ENCODE measurements around the gene GRIN3B.

Gene GRIN3B

GRCh38 chr19:1007399-1008251, 7.4 kb downstream of the GRIN3B start:
- DNase-seq (no peak), ATAC-seq (no peak)

DNA sequence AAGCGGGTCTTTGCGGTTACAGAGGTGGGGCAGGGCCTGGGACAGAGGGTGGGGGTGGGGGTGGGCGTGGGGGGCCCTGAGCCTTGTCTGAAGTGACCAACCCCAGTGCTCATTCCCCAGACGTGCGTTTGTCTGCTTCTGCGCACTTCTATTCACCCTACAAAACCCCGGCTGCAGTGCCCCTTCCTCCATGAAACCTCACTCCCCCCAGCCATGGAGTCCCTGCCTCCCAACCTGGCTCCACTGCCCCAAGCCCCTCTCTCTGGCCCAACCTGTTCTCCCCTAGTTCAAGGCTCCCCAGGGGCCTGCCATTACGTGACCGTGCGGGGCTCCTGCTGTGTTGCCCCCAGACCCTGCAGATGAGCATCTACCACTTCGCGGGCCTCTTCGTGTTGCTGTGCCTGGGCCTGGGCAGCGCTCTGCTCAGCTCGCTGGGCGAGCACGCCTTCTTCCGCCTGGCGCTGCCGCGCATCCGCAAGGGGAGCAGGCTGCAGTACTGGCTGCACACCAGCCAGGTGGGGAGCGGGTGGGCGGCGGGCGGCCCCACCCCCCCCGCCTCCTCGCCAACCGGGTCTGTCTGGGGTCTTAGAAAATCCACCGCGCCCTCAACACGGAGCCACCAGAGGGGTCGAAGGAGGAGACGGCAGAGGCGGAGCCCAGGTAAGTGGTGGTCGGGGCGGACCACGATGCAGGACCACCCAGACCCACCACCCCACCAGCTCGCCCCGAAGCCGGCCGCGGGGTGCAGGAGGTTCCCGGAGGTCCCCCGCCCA, 8.2 kb downstream of the GRIN3B start:
- no peak for ATAC-seq
- no peak for DNase-seq

- ATAC-seq (no peak), DNase-seq (no peak)
Observed at GRCh38 chr19:1009041-1009980, 9.1 kb downstream of the GRIN3B start.

DNA sequence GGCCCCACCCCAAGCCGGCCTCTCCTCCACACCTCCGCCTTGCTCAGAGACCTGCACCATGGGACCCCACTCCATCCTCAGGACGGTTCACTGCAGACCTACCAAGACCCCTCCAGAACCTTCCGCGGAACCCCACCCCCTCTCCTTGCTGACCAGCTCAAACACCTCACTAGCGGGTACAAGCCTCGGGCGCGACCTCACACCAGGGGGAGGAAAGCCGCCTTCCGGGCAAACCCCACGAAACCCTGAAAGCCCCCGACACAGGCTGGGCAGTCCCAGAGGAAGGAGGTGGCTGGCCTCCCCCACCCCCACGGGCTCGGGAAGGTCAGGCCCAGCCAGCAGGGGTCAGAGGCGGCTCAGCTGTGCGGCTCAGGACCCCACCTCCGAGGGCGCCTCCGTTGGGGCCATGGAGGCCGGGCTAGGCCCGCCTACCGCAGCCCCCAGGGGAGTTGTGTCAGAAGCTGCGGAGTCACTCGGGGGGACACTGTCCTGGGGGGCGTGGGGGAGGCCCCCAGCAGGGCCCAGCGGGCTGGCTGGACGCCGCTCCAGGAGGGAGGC, 9.8 kb downstream of the GRIN3B start:
- ATAC-seq, result no peak

DNA sequence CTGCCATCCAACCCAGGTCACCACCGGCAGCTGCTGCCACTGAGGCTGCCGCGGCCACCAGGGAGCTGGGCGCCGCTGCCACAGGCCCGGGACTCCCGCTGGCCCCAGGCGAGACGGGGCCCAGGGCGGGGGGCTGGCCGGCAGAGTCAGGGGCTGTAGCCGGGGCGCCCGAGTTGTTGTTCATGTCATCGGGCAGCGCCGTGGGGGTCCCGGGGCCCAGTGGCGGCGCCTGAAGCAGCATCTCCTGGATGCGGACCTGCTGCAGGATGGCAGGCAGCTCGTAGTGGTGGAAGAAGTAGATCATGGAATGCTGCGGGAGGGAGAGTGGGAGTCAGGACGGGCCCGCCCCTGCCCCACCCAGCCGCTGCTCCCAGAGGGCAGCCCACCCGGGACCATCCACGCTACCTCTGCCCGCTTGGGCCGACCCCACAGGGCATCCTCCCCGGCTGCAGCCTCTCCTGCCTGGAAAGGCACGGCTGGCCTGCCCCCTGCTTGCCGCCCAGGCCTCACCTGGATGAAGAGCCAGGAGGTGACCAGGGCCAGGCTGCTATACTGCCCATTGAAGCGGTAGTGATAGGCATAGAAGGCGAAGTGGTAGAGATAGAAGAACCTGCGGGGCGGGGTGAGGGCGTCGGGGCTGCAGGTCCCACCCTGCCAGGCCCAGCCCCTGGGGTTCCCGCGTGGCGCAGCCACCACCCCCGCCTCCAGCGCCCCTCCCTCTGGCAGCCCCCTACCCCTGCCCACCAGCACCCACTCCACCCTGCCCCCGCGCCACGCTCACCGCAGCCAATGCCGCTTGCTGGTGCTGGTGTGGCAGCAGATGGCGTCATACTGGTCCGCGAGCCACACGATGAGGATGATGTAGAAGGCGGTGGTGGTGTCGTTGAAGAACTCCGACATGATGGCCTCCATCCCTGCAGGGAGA, 10.6 kb downstream of the GRIN3B start:
- ATAC-seq (no peak), DNase-seq (no peak)

More for the DNA sequence above, 9.8 kb downstream of the GRIN3B start:
- no peak for DNase-seq

DNA sequence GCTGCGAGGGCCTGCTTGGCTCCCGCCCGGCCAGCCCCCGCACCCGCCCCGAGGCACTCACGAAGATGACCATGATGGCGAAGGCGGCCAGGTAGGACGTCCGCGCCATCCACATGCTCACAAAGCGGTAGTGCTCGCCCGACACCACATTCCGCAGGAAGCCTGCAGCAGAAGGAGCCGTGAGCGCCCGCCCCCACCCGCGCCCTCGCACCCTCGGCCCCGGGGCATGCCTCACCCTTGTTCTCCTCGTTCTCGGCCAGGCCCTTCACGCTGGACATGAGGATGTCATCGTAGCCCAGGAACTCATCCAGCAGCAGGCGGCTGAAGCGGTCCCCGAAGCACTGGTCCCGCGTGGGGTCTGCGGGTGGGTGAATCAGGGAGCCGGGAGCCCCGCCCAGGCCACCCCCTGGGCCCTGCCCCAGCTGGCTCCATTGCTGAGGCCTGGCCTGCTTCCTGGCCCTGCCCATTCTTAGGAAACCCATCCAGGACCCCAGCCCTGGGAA, 11.7 kb downstream of the GRIN3B start:
- ATAC-seq (no peak), DNase-seq (no peak)

DNA sequence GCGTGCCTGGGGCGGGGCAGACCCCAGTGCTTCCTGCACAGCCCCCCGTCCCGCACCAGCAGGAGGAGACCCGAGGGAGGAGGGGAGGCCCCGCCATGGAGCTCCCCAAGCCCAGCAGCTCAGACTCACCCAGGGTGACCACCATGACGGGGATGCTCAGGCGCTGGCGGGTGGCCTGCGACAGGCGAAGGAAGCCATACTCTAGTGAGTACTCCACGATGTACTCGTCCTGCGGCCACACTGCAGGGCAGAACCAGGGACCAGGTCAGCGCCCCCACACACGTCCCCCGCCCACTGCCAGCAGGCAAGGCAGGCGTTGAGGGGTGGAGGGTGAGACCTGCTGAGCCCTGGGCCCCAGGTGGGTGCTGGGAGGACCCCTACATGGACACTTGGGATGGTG, 12.1 kb downstream of the GRIN3B start:
- DNase-seq (no peak), ATAC-seq (no peak)

DNA sequence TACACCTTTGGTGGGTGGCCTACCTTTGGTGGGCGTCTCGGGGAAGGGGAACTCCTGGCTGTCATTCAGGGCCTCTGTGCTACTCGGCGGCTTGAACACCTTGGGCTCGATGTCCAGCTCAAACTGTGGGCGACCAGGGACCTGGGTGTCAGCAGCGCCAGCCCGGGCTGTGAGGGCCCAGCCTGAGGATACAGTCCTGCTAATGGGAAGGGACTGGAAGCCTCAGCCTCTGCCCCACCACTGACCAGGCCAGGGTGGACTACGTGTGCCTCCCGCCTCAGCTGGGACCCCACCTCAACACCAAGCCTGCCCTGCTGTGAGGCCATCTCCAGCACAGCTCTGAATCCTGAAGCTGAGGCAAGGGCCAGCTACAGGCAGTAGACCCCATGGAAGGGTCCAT, 13.0 kb downstream of the GRIN3B start:
- ATAC-seq (no peak), DNase-seq (no peak)

DNA sequence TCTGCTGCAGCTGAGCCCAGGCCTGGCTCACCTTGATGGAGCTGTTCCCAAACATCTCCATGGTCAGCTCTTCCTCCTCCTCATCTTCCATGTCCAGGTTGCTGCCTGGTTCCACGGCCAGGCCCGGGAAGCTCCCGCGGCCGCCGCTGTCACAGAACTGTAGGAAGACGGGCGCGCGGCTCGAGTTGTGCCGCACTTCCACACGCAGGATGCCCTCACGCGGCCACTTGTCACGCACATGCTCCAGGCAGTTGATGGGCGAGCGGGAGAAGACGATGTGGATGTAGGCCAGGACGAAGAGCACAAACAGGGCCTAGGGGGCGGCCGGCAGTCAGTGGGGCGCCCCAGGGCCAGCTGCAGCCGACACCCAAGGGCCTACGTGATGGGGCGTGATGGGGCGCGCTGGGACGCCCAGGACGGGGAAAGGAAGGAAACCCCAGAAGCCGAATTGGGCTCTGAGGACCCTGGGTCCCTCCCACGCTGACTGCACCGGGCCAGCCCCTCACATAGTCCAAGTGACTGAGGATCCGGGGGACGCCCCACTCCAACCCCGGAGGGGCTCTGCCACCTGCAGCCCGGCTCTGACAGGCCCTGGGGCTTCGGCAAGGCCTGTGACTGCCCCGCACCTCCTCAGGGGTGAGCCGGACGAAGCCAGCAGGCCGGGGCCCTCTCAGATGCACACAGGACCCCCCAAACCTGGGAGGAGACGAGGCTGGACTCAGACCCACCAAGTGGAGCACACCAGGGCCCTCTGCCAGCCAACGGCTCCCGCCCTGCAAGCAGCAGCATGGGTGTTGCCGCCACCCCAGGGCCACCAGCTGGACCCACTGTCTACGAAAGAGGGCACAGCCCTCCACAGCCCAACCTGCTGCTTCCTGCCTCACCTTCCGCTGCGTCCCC, 14.2 kb downstream of the GRIN3B start:
- no peak for DNase-seq
- ATAC-seq, result no peak

DNA sequence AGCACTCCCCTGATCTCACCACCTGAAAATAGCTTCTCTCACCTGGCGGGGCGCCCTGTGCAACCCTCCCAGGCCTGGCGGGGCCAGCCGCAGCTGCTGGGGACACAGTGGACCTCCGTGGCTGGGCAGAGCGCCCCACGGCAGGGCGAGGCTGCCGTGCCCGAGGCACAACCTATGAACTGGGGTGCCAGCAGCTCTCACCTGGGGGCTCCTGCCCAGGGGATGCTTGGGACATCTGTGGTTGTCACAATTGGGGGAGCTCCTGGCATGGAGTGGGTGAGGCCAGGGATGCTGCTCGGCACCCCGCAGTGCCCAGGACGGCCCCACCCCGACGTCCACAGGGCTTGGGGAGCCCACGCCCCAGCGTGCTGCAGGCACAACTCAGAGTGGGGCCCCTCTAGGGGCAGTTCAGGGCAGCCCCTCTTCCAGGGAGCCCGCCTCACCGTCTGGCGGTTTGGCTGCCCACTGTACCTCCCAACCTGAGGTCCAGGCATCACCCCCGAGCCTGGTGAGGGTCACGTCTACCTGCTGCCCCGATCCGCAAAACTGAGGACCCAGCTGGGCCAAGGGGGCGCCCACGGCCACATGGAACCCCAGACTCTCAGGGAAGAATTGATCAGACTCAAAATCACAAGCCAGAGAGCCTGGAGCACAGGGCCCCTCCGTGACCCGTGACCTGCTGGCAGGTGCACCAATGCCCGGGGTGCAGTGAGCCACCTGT, 15.0 kb downstream of the GRIN3B start:
- no peak for DNase-seq

DNA sequence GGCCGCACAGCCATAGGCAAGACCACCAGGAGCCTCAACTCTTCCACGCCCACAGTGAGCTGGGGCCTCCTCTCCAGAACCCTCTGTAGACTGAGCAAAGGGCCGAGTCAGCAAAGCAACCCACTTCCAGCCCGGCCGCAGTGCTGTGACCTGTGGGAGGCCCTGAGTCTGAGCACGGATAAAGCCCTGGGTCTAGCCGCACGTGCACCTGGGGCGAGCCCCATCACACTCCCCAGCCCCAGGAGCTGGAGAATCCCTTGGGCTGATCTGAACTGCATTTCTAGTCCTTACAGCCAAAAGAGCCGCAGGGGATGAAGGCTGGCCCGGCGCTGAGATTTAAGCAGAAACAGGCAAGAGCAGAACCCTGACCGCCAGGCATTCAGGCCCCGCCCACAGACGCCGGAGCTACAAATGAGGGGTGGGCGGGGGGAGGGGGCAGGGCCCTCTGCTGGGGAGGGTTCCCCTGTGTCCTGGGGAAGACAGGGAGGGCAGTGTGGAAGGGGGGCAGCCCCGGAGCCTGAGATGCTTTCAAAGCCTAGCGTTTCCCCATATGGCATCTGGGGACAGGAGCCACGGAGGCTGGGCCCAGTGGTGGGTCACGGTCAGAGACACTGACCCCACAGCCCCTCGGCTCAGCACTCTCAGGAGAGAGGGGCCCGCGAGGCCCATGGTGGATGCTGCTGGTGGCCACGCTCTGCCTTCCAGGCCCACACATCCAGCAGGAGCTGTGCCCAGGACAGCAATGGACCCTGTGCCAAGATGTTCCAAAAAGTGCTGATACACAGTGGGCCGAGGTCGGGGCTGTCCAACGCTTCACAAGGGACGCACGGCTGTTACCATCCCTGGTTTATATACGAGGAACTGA, 15.8 kb downstream of the GRIN3B start:
- DNase-seq (no peak), ATAC-seq (no peak)

More for the DNA sequence above, 15.0 kb downstream of the GRIN3B start:
- no peak for ATAC-seq

DNA sequence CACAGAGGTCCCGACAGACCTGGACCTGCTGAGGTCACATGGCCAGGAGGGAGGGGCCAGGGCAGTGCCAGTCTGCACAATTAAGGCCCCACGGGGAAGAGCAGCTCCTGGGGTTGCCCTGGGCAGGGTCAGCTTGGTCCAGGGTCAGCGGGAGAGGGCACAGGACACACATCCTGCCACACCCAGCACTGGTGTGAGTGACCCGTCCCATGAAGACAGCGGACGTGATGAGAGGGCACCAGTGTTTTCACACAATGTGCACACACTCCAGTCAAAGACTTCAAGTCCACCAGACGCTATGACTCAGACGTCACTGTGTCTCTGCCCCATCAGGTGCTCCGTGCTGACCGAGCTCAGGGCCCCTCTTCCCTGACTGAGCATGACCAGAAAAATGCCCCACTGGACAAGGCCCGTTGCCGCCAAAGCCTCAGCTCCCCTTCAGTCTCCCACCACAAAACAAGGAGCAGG, 16.5 kb downstream of the GRIN3B start:
- DNase-seq (no peak), ATAC-seq (no peak)

DNA sequence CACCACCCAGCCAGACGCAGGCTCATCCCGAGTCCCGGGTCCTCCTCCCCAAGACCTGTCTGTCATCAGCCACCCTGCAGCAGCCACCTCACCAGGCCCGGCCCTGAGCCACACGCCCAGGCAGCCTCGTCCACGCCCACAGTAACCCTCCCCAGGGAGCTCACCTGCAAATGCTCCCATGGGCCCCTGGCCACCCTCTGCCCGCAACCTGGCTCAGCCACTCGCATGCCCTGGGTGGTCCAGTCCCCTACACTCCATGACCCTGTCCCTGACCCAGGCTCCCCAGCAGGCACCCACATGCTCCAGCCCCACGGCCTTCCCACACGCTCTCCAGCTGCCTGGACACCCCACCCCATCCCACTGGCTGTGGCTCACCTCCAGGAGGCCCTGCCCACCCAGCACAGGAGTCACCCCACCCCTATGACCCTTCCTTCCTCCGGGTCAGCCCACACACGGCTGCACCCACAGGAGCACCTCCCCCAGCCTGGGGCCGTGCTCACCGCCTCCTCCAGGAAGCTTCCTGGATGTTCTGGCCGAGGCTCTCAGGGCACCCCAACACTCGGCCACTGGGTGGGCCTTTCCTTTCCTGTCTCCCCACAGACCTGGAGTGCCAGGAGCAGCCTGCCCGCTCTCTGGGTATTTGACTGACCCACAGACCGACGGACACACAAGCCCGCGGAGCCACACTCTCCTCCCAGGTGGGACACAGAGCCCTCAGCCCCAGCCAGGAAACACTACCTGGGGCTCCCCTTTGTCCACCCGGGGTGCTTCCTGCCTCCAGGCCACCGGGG, 17.1 kb downstream of the GRIN3B start:
- DNase-seq, result no peak
- no peak for ATAC-seq

DNA sequence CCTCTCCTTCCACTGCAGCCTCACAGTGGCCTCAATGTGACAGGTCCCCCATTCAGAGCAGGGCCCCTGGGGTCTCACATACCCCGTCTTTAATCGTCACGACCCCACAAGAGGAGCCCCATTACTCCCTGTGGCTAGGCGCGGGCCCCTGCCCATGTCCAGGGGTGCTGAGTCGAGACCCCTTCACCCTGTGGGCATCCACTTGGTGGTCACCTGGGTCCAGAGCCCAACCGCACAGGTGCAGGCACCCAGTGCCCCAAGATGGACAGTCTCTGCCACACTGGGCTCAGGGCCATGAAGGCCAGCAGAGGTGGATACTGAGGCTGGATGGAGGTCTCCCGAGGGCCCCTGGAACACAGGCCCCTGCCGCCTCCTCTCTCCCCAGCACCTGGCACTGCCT, 17.7 kb downstream of the GRIN3B start:
- no peak for DNase-seq

DNA sequence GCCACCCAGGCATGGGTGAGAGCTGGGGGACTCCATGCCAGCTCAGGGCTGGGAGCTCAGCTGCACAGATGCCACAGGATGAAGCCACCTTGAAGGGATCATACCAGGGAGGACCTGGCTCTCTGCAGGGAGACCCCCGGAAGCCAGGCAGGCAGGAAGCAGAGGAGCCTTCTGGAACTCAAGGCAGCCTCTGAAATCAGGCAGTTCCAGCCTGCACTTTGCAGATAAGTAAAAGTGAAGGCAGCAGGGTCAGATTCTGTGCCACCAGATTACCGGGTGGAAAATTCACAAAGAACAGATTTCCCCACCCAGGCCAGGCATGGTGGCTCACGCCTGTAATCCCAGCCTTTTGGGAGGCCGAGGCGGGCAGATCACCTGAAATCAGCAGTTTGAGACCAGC, 18.2 kb downstream of the GRIN3B start:
- ATAC-seq (no peak), DNase-seq (no peak)

More for the DNA sequence above, 17.7 kb downstream of the GRIN3B start:
- ATAC-seq, result no peak

DNA sequence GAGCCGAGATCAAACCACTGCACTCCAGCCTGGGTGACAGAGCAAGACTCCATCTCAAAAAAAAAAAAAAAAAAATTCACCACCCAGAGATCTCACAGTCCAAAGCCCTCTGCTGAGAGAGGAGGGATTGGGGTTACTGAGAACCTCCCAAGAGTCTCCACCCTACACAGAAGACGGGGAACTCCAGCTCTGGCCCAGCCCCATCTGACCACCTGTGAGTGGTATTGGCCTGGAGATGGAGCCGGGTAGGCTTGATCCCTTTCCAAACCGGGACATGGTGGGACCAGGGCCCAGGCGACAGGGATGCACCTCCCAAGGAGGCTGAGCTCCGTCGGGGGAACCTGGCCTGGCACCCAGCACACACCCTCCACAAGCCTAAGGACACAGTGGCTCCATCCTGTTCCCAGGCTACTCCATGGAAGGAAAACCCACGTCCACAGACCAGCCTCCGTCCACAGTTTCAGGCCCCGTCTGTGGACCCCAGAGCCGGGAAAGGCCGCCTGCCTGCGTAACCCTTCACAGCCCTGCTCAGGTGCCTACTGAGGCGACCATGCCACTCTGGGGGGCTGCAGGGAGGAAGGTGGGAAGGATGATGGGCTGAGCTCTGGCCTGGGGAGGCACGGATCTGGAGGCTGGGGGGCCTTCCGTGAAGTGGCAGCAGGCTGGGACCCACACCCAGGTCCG, 18.9 kb downstream of the GRIN3B start:
- ATAC-seq, result no peak

More for the DNA sequence above, 18.9 kb downstream of the GRIN3B start:
- no peak for DNase-seq

Data from stimulated activated naive CD8-positive, alpha-beta T cell treated with anti-CD3 and anti-CD28 coated beads, Interleukin-15, Interleukin-2, amounts not matched to agents 100 U/mL and 50 U/mL, for 24 hours (primary cell).